Measurements from ENCODE around the gene TMEM38A.

- peak; percentile 43 to 90 (median 84) for TF ChIP-seq POLR2AphosphoS5 (IDR thresholded peaks at IDR 0.05)
- no peak for TF ChIP-seq CTCF (IDR thresholded peaks at IDR 0.05)
- TF ChIP-seq EP300 (IDR thresholded peaks at IDR 0.05): no peak
- peak in 1 of 2 donors; percentile 63 for TF ChIP-seq POLR2A (IDR thresholded peaks at IDR 0.05)
Observed at GRCh38 chr19:16659832-16660708, 869 bp upstream of the TMEM38A start, which contains the start of gene SMIM7.

Measured in suprapubic skin (tissue), 4 donors.